GM10248 (cell line): ENCODE measurements around the gene TMEM272.

Experiments used
- CTCF ChIA-PET: fragments of 300-600 bp; sonication (Branson Sonifier 250); formaldehyde crosslinking; extraction: SDS; loops from one replicate; lab custom pipeline; 2021; ENCODE audit warnings: antibody characterized with exemption; lab: Yijun Ruan, JAX
- POLR2A ChIA-PET: fragments of 350-650 bp; sonication (Branson Sonifier 250); formaldehyde crosslinking; extraction: SDS; loops from one replicate; lab custom pipeline; 2020; ENCODE audit warnings: antibody characterized with exemption; lab: Yijun Ruan, JAX
- DNase-seq: peaks from one replicate; pipeline ENCODE4 v3.0.0; 2012; ENCODE audit errors: extremely low spot score
- CTCF ChIP-seq: IDR thresholded peaks from 2 replicates; pipeline ENCODE4 v1.5.1; 2012; ENCODE audit warnings: mild to moderate bottlenecking, low read depth; ENCODE audit errors: extremely low read depth, missing control alignments, control extremely low read depth

Gene TMEM272

GRCh38 chr13:51786425-51787265, 58.3 kb downstream of the TMEM272 start:
- ChIA-PET POLR2A (interaction anchor here (1.5 kb wide), 1 partner anchor 333 kb away, joined by 7 read pairs; no protein-coding TSS in a partner anchor), CTCF (interaction anchor here (0.6 to 8.9 kb wide), 4 partner anchors 11 to 200 kb away, joined by 3 to 88 read pairs (median 4); no protein-coding TSS in a partner anchor)
- TF ChIP-seq CTCF, result no peak
- DNase-seq, result no peak

GRCh38 chr13:51785712-51786424, 59.1 kb downstream of the TMEM272 start:
- DNase-seq, result no peak
- no peak for TF ChIP-seq CTCF
- ChIA-PET CTCF (interaction anchor here (1.2 to 8.9 kb wide), 3 partner anchors 12 to 199 kb away, joined by 3 to 88 read pairs (median 5); no protein-coding TSS in a partner anchor), POLR2A (interaction anchor here (1.5 kb wide), 1 partner anchor 333 kb away, joined by 7 read pairs; no protein-coding TSS in a partner anchor)

GRCh38 chr13:51784097-51784496, 60.9 kb downstream of the TMEM272 start:
- DNase-seq, result no peak
- TF ChIP-seq CTCF, result no peak
- ChIA-PET CTCF (interaction anchor here (8.9 kb wide), 1 partner anchor 13 kb away, joined by 88 read pairs; no protein-coding TSS in a partner anchor), POLR2A (no interaction called here)

GRCh38 chr13:51783428-51784094, 61.4 kb downstream of the TMEM272 start:
- CTCF ChIA-PET, result interaction anchor here (1.0 to 8.9 kb wide), 7 partner anchors 12 to 658 kb away, joined by 3 to 88 read pairs (median 3); no protein-coding TSS in a partner anchor
- POLR2A ChIA-PET, result no interaction called here
- no peak for DNase-seq
- TF ChIP-seq CTCF, result no peak

GRCh38 chr13:51782026-51782710, 62.8 kb downstream of the TMEM272 start:
- DNase-seq, result no peak
- TF ChIP-seq CTCF, result no peak
- CTCF ChIA-PET, result interaction anchor here (1.0 to 8.9 kb wide), 10 partner anchors 10 to 657 kb away, joined by 3 to 88 read pairs (median 4); no protein-coding TSS in a partner anchor
- POLR2A ChIA-PET, result no interaction called here
